Measurements from ENCODE around the gene ESR2. TPM values are rescaled to one million over a fixed set of nuclear protein-coding genes. Genes with fewer than 3 reads are reported as not detected.

Gene ESR2
- polyA plus RNA-seq, 1 of the 3 experiments (the other 2 are of a cell fraction): 0.03 TPM

DNA sequence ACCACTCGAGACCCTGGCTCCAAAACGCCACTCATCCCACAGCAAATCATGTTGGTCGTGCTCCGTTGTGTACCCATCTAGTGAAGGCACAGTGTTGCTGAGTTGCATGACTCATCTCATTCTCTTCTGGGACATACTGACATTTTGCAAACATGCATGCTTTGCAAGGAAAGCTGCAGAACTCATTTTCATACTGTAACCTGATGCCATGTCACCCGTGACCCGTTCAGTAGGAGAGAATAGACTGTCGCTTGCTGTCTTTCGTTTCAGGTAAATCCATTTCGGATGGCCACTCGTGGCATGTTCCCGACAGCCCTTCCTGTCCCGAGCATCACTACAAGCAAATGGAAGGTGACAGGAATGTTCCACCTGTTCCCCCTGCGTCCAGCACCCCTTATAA is 78.2 kb downstream of the ESR2 start:
- ChIA-PET POLR2A (no interaction called here), CTCF (interaction anchor here (0.8 to 1.3 kb wide), 2 partner anchors 10 to 15 kb away, joined by 3 read pairs; no protein-coding TSS in a partner anchor)
- Histone ChIP-seq H3K9me2 (no peaks in the 10 kb centered on the region), H4K20me1 (ENCODE audit: insufficient read depth) (no peaks in the 10 kb centered on the region), H3K36me3 (replicated peaks in 1 of 2; ENCODE audit: control insufficient read depth in 1 of 2, insufficient read depth in 2 of 2, low read length in 1 of 2) (peaks cover 0 to 23% of the 10 kb centered on the region in 2 experiments), H3K9ac (no peak overlapping the region), H3K27me3 (ENCODE audit: insufficient read depth) (no peaks in the 10 kb centered on the region), H3K4me1 (ENCODE audit: control insufficient read depth in 1 of 2, insufficient read depth in 2 of 2, low read depth in 1 of 2, low read length in 1 of 2) (peaks cover 5 to 16% of the 10 kb centered on the region in 2 experiments; a peak in 2 of 4 replicates), H3F3A (replicated peaks; ENCODE audit: insufficient read depth) (no peaks in the 10 kb centered on the region), H3K79me2 (ENCODE audit: insufficient read depth) (no peaks in the 10 kb centered on the region), H3K9me3 (no peaks in the 10 kb centered on the region), H3K4me2 (no peak overlapping the region), H3K4me3 (ENCODE audit: low read depth in 2 of 2, low read length in 1 of 2) (no peak overlapping the region), H3K27ac (ENCODE audit: low read depth in 2 of 2, low read length in 1 of 2) (no peak overlapping the region), H2AFZ (ENCODE audit: low read depth) (no peak overlapping the region)
- WGBS (ENCODE audit: low lambda C conversion rate): 95% methylated on average over 13 of the region's 13 CpGs
- TF ChIP-seq GABPA (IDR thresholded peaks at IDR 0.05; ENCODE audit: low read depth) (no peak), CHD2 (IDR thresholded peaks at IDR 0.05; ENCODE audit: low read length, partially characterized antibody) (no peak), EZH2phosphoT487 (IDR thresholded peaks at IDR 0.05; ENCODE audit: borderline replicate concordance, low read depth) (no peak), NFIC (IDR thresholded peaks at IDR 0.05; ENCODE audit: borderline replicate concordance) (no peak), MEF2A (IDR thresholded peaks at IDR 0.05; ENCODE audit: borderline replicate concordance, low read depth) (no peak), RFX5 (IDR thresholded peaks at IDR 0.05; ENCODE audit: low read length) (no peak)
- TF ChIP-seq, protein P1, sequence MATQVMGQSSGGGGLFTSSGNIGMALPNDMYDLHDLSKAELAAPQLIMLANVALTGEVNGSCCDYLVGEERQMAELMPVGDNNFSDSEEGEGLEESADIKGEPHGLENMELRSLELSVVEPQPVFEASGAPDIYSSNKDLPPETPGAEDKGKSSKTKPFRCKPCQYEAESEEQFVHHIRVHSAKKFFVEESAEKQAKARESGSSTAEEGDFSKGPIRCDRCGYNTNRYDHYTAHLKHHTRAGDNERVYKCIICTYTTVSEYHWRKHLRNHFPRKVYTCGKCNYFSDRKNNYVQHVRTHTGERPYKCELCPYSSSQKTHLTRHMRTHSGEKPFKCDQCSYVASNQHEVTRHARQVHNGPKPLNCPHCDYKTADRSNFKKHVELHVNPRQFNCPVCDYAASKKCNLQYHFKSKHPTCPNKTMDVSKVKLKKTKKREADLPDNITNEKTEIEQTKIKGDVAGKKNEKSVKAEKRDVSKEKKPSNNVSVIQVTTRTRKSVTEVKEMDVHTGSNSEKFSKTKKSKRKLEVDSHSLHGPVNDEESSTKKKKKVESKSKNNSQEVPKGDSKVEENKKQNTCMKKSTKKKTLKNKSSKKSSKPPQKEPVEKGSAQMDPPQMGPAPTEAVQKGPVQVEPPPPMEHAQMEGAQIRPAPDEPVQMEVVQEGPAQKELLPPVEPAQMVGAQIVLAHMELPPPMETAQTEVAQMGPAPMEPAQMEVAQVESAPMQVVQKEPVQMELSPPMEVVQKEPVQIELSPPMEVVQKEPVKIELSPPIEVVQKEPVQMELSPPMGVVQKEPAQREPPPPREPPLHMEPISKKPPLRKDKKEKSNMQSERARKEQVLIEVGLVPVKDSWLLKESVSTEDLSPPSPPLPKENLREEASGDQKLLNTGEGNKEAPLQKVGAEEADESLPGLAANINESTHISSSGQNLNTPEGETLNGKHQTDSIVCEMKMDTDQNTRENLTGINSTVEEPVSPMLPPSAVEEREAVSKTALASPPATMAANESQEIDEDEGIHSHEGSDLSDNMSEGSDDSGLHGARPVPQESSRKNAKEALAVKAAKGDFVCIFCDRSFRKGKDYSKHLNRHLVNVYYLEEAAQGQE (IDR thresholded peaks at IDR 0.05; ENCODE audit: low read depth, low read length): no peak
- TF ChIP-seq, protein P2, sequence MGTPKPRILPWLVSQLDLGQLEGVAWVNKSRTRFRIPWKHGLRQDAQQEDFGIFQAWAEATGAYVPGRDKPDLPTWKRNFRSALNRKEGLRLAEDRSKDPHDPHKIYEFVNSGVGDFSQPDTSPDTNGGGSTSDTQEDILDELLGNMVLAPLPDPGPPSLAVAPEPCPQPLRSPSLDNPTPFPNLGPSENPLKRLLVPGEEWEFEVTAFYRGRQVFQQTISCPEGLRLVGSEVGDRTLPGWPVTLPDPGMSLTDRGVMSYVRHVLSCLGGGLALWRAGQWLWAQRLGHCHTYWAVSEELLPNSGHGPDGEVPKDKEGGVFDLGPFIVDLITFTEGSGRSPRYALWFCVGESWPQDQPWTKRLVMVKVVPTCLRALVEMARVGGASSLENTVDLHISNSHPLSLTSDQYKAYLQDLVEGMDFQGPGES (IDR thresholded peaks at IDR 0.05; ENCODE audit: low read depth, low read length): no peak
- TF ChIP-seq, protein P3, sequence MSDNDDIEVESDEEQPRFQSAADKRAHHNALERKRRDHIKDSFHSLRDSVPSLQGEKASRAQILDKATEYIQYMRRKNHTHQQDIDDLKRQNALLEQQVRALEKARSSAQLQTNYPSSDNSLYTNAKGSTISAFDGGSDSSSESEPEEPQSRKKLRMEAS (IDR thresholded peaks at IDR 0.05; ENCODE audit: low read depth): no peak
- no peak for DNase-seq

DNA sequence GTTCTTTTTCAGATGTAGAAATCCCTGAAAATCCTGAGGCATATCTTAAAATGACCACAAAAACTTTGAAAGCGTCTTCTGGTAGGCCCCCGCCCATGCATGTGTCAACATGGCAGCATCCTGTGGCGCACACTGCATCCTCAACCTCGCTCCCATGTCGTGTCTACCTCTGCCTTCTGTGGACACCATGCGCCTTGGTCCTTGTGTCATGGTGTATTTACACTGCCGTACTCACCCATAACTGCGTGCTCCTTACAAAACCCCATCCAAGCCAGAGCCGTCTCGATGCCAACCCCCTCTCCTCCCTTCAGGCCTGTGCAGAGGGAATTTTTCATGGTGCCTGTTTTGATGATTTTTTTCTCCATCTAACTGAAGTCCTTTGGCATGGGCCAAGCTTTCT is 78.9 kb downstream of the ESR2 start:
- POLR2A ChIA-PET: no interaction called here
- CTCF ChIA-PET: no interaction called here
- Histone ChIP-seq H3K9ac (no peak overlapping the region), H4K20me1 (ENCODE audit: insufficient read depth) (no peaks in the 10 kb centered on the region), H2AFZ (ENCODE audit: low read depth) (no peak overlapping the region), H3K4me2 (no peak overlapping the region), H3K36me3 (replicated peaks in 1 of 2; ENCODE audit: control insufficient read depth in 1 of 2, insufficient read depth in 2 of 2, low read length in 1 of 2) (peaks cover 0 to 19% of the 10 kb centered on the region in 2 experiments), H3K79me2 (ENCODE audit: insufficient read depth) (no peaks in the 10 kb centered on the region), H3K4me1 (ENCODE audit: control insufficient read depth in 1 of 2, insufficient read depth in 2 of 2, low read depth in 1 of 2, low read length in 1 of 2) (peaks cover 5 to 16% of the 10 kb centered on the region in 2 experiments; a peak in 2 of 4 replicates), H3K27me3 (ENCODE audit: insufficient read depth) (no peaks in the 10 kb centered on the region), H3F3A (replicated peaks; ENCODE audit: insufficient read depth) (no peaks in the 10 kb centered on the region), H3K9me3 (no peaks in the 10 kb centered on the region), H3K9me2 (no peaks in the 10 kb centered on the region), H3K27ac (ENCODE audit: low read depth in 2 of 2, low read length in 1 of 2) (no peak overlapping the region), H3K4me3 (ENCODE audit: low read depth in 2 of 2, low read length in 1 of 2) (no peak overlapping the region)
- TF ChIP-seq EP300 (IDR thresholded peaks at IDR 0.05; ENCODE audit: borderline replicate concordance in 1 of 2, low read depth in 1 of 2, low read length in 1 of 2) (no peak), NFIC (IDR thresholded peaks at IDR 0.05; ENCODE audit: borderline replicate concordance) (no peak), NRF1 (IDR thresholded peaks at IDR 0.05; ENCODE audit: low read depth, low read length) (no peak), RXRA (IDR thresholded peaks at IDR 0.05; ENCODE audit: borderline replicate concordance, low read depth) (no peak)
- TF ChIP-seq, protein P4, sequence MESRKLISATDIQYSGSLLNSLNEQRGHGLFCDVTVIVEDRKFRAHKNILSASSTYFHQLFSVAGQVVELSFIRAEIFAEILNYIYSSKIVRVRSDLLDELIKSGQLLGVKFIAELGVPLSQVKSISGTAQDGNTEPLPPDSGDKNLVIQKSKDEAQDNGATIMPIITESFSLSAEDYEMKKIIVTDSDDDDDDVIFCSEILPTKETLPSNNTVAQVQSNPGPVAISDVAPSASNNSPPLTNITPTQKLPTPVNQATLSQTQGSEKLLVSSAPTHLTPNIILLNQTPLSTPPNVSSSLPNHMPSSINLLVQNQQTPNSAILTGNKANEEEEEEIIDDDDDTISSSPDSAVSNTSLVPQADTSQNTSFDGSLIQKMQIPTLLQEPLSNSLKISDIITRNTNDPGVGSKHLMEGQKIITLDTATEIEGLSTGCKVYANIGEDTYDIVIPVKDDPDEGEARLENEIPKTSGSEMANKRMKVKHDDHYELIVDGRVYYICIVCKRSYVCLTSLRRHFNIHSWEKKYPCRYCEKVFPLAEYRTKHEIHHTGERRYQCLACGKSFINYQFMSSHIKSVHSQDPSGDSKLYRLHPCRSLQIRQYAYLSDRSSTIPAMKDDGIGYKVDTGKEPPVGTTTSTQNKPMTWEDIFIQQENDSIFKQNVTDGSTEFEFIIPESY (IDR thresholded peaks at IDR 0.05; ENCODE audit: borderline replicate concordance, low read depth): no peak
- 93% methylated on average over 10 of the region's 10 CpGs for WGBS (ENCODE audit: low lambda C conversion rate)
- no peak for DNase-seq

Data from SK-N-SH (cell line).